ENCODE results near the gene ODAD3. TPM values are rescaled to one million over a fixed set of nuclear protein-coding genes. Genes with fewer than 3 reads are reported as not detected.

Gene ODAD3
- total RNA-seq, 2 experiments from 2014 or later, result not detected

GRCh38 chr19:11384778-11385129 is 50.2 kb downstream of the ODAD3 start:
- Histone ChIP-seq H3K4me3 (ENCODE audit: low read length) (no peak overlapping the region), H3K9me3 (ENCODE audit: control insufficient read depth in 1 of 2, insufficient read depth in 1 of 2, low read length in 2 of 2) (peaks cover 0 to 8% of the 10 kb centered on the region in 2 experiments), H3K4me1 (ENCODE audit: insufficient read depth, low read length) (peaks cover 46% of the 10 kb centered on the region), H3K27ac (ENCODE audit: low read depth in 1 of 2, low read length in 2 of 2) (no peak overlapping the region), H3K36me3 (ENCODE audit: insufficient read depth, low read length) (no peaks in the 10 kb centered on the region), H3K27me3 (ENCODE audit: control insufficient read depth in 1 of 2, insufficient read depth in 2 of 2, low read length in 2 of 2) (peaks cover 21% of the 10 kb centered on the region in 2 experiments)
- ChIA-PET POLR2A (no interaction called here), CTCF (interaction anchor here (0.6 kb wide), 2 partner anchors 9 to 71 kb away, joined by 3 read pairs; no protein-coding TSS in a partner anchor)
- intact Hi-C loops (cut with DNase I, micrococcal nuclease), result loop anchor here in 1 of 2 experiments (5.0 kb wide), 2 partner anchors 123 to 203 kb away; partner anchors contain the start of gene ZNF653
- Mint-ChIP-seq H3K27ac (no peak overlapping the region), H3K9me3 (no peaks in the 10 kb centered on the region), H3K4me1 (ENCODE audit: low read depth) (peaks cover 37% of the 10 kb centered on the region), H3K27me3 (peaks cover 25% of the 10 kb centered on the region), H3K36me3 (ENCODE audit: low read depth) (peaks cover 4% of the 10 kb centered on the region), H3K4me3 (no peak overlapping the region)
- ATAC-seq (ENCODE audit: poor library complexity), result no peak
- DNase-seq, result no peak
- TF ChIP-seq, protein P1, sequence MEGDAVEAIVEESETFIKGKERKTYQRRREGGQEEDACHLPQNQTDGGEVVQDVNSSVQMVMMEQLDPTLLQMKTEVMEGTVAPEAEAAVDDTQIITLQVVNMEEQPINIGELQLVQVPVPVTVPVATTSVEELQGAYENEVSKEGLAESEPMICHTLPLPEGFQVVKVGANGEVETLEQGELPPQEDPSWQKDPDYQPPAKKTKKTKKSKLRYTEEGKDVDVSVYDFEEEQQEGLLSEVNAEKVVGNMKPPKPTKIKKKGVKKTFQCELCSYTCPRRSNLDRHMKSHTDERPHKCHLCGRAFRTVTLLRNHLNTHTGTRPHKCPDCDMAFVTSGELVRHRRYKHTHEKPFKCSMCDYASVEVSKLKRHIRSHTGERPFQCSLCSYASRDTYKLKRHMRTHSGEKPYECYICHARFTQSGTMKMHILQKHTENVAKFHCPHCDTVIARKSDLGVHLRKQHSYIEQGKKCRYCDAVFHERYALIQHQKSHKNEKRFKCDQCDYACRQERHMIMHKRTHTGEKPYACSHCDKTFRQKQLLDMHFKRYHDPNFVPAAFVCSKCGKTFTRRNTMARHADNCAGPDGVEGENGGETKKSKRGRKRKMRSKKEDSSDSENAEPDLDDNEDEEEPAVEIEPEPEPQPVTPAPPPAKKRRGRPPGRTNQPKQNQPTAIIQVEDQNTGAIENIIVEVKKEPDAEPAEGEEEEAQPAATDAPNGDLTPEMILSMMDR (IDR thresholded peaks at IDR 0.05), result no peak

GRCh38 chr19:11383706-11384048 is 51.2 kb downstream of the ODAD3 start:
- H3K4me1 Mint-ChIP-seq (ENCODE audit: low read depth), result peaks cover 37% of the 10 kb centered on the region
- no peak overlapping the region for H3K27ac Mint-ChIP-seq
- TF ChIP-seq, protein P1 (IDR thresholded peaks at IDR 0.05), result no peak
- Histone ChIP-seq H3K4me3 (ENCODE audit: low read length) (no peak overlapping the region), H3K27me3 (ENCODE audit: control insufficient read depth in 1 of 2, insufficient read depth in 2 of 2, low read length in 2 of 2) (peaks cover 21% of the 10 kb centered on the region in 2 experiments), H3K9me3 (ENCODE audit: control insufficient read depth in 1 of 2, insufficient read depth in 1 of 2, low read length in 2 of 2) (peaks cover 0 to 8% of the 10 kb centered on the region in 2 experiments), H3K4me1 (ENCODE audit: insufficient read depth, low read length) (peaks cover 51% of the 10 kb centered on the region), H3K36me3 (ENCODE audit: insufficient read depth, low read length) (peaks cover 1% of the 10 kb centered on the region), H3K27ac (ENCODE audit: low read depth in 1 of 2, low read length in 2 of 2) (no peak overlapping the region)
- ChIA-PET CTCF (interaction anchor here (4.7 kb wide), 1 partner anchor 99 kb away, joined by 28 read pairs; no protein-coding TSS in a partner anchor), POLR2A (interaction anchor here (1.4 to 1.8 kb wide), 3 partner anchors 9 to 51 kb away, joined by 3 to 25 read pairs (median 9); partner anchors contain the start of genes ODAD3, PRKCSH and SWSAP1)
- no peak overlapping the region for H3K4me3 Mint-ChIP-seq
- H3K9me3 Mint-ChIP-seq, result no peaks in the 10 kb centered on the region
- no peak for ATAC-seq (ENCODE audit: poor library complexity)
- H3K27me3 Mint-ChIP-seq, result peaks cover 25% of the 10 kb centered on the region
- intact Hi-C loops (cut with DNase I, micrococcal nuclease), result loop anchor here in 1 of 2 experiments (2.0 to 5.0 kb wide), 3 partner anchors 23 to 204 kb away; partner anchors contain the start of gene ZNF653
- DNase-seq, result no peak
- peaks cover 4% of the 10 kb centered on the region for H3K36me3 Mint-ChIP-seq (ENCODE audit: low read depth)

GRCh38 chr19:11382898-11383705 is 51.8 kb downstream of the ODAD3 start:
- CTCF ChIA-PET, result interaction anchor here (1.1 to 4.7 kb wide), 6 partner anchors 37 to 100 kb away, joined by 3 to 28 read pairs (median 5); partner anchors contain the start of genes CCDC159, ODAD3, PRKCSH and TMEM205
- H3K4me3 ChIP-seq (ENCODE audit: low read length), result peak overlapping the region; percentile 40
- peaks cover 25% of the 10 kb centered on the region for H3K27me3 Mint-ChIP-seq
- intact Hi-C loops (cut with DNase I, micrococcal nuclease), result loop anchor here in 1 of 2 experiments (2.0 to 5.0 kb wide), 3 partner anchors 24 to 204 kb away; partner anchors contain the start of gene ZNF653
- POLR2A ChIA-PET, result interaction anchor here (1.4 to 1.8 kb wide), 3 partner anchors 8 to 52 kb away, joined by 3 to 25 read pairs (median 9); partner anchors contain the start of genes ODAD3, PRKCSH and SWSAP1
- H3K4me3 Mint-ChIP-seq, result peak overlapping the region; percentile 56
- H3K4me1 Mint-ChIP-seq (ENCODE audit: low read depth), result peaks cover 37% of the 10 kb centered on the region
- peaks cover 4% of the 10 kb centered on the region for H3K36me3 Mint-ChIP-seq (ENCODE audit: low read depth)
- ATAC-seq (ENCODE audit: poor library complexity), result no peak
- H3K36me3 ChIP-seq (ENCODE audit: insufficient read depth, low read length), result peaks cover 6% of the 10 kb centered on the region
- DNase-seq, result peak in 11 of 14 experiments; percentile 6 to 66 (median 30)
- peaks cover 53% of the 10 kb centered on the region for H3K4me1 ChIP-seq (ENCODE audit: insufficient read depth, low read length)
- H3K9me3 Mint-ChIP-seq, result no peaks in the 10 kb centered on the region
- peak overlapping the region; percentile 33 for H3K27ac Mint-ChIP-seq
- H3K27me3 ChIP-seq (ENCODE audit: control insufficient read depth in 1 of 2, insufficient read depth in 2 of 2, low read length in 2 of 2), result peaks cover 21% of the 10 kb centered on the region in 2 experiments
- TF ChIP-seq, protein P1 (IDR thresholded peaks at IDR 0.05), result no peak
- peaks cover 0 to 8% of the 10 kb centered on the region in 2 experiments for H3K9me3 ChIP-seq (ENCODE audit: control insufficient read depth in 1 of 2, insufficient read depth in 1 of 2, low read length in 2 of 2)
- H3K27ac ChIP-seq (ENCODE audit: low read depth in 1 of 2, low read length in 2 of 2), result no peak overlapping the region
